HG02642 (cell line): Measurements from ENCODE around the gene DOCK11.
A peak's percentile ranks its signal among the peaks of the same experiment; 100 is the strongest.

Experiments
- ATAC-seq: cut with Tn5 transposase; IDR thresholded peaks from one replicate; pipeline ENCODE4 v1.9.1; 2021; ENCODE audit warnings: mild to moderate bottlenecking; ENCODE audit not compliant: unreplicated experiment, poor library complexity

Gene DOCK11

DNA sequence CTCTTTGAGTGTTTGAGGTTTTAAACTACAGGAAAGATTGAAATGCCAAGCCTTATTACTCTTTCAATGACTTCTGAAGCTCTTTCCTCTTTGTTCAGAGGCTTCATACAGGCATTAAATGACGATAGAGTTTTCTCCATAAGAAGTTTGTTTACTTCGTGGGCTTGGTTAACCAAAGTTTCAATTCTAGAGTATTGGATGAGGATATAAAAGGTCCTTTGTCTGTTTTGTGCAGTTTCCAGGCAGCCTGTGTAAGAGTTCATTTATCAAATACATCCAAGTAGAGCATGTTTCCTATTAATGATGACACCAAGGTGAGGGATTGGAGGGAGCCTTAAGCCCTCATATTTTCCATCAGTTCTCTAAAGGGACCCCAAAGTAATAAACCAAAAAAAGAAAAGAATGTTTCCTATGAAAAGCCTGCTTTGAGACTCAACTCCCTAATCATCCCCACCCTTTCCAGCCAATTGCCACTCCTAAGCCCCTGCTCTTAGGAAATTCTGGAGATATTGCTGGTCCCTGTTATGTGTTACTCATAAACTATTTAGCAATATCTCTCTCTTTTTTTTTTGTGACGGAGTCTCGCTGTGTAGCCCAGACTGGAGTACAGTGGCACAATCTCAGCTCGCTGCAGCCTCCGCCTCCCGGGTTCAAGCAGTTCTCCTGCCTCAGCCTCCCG is 125.6 kb downstream of the DOCK11 start:
- ATAC-seq = no peak

DNA sequence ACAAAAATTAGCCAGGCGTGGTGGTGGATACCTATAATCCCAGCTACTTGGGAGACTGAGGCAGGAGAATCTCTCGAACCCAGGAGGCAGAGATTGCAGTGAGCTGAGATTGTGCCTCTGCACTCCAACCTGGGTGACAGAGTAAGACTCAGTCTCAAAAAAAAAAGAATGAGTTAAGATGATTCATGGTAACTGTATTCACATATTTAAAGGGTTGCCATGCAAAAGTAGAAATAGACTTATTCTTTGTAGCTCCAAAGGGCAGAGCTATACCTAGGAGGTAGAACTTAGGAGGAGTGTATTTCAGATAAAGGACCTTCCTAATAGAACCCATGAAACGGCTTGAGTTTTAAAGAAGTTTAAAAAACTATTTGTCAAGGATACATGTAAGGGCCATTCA is 127.4 kb downstream of the DOCK11 start:
- ATAC-seq = no peak

DNA sequence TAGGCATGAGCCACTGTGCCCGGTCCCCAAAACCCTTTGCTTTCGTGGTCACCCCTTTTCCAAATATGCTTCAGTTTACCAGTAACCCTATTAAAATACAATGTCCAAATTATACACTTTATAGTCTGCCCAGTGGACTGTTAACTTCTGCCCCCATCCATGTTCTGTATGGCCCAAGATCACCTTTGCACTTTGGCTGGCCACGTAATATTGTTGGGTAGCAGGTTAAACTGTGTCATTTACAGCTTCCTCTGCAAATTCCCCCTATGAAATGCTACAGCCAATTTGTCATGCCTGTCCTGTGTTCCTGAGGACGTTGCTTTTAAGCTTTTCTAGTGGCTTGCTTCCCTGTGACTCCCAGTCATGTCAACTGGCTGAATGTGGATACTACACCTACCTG is 130.7 kb downstream of the DOCK11 start:
- ATAC-seq = no peak

DNA sequence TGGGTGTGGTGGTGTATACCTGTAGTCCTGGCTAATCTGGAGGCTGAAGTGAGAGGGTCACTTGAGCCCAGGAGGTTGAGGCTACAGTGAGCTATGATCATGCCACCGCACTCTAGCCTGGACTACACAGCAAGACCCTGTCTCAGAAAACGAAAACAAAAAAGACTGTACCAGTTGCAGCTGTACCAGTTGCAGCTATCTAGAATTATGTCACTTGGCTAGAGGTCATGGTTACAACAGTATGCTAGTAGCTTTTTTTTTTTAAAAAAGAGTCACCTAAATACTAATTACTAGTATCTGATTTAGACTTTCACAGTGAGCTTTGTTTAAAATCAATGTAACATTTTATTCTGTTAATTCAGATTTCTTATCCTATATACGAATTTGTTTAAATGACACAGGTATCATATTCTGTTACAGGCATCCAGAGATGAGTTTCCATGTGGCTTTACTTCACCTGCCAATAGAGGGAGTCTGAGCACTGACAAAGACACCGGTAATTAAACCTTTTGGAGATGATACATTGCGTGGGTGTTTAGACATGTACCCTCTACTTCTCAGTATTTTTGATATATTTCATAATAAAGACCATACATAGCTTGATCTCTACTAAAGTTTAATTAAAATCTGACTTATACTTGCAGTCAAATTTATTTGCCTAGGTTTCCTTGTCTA is 131.6 kb downstream of the DOCK11 start:
- ATAC-seq = no peak

DNA sequence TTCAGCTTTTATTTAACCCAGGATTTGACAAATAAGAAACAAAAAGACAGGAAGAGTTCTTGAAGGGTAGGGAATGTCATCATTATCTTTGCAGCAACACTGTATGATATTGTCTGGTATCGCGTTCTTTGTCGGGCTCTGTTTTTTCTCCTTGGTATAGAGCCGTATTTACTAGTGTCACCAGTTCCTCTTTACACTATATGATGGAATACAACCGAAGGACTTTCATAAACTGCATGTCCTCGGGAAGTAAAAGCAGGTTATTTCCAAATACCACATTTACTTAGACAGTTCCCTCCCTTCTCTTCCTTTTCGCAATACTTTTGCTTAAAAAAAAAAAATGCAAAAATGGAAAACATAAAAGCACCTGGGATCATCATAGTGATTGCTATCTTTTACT is 135.2 kb downstream of the DOCK11 start:
- ATAC-seq = no peak

DNA sequence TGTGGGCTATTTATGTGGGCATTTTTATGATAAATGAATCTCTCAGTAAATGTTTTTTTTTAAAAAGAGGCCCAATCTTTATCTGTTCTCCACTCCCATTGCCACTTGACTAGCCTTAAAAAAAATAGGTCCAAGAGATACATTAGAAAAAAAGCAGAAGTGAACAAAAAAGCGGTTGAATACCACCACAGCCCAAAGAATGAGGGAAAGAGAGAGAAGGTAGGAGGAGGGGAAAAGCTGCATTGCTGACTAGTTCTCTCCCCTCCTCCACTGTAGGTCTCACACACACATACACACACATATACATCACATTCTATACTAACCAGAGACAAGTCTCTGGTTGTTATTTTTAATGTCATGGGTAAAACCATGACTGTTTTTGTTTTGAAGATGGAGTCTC is 136.0 kb downstream of the DOCK11 start:
- peak; percentile 59 for ATAC-seq

DNA sequence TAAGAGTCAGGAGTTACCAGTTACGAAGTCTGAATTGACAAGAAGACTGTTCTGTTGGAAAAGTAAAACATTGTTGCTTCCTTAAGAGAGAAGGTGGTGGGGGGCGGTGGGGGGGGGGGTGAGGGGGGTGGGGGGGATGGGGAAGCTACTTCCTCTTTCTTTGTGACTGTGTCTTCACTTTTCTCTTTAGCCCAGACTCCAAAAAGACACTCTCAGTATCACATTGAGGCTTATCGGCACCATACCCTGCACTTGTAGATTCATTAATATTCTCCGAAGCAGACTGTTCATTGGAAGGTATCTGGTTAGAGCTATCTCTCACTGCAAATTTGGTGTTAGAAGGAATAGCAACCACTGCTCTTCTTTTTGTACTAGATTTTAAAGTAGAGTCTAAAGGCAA is 137.2 kb downstream of the DOCK11 start:
- ATAC-seq = no peak

DNA sequence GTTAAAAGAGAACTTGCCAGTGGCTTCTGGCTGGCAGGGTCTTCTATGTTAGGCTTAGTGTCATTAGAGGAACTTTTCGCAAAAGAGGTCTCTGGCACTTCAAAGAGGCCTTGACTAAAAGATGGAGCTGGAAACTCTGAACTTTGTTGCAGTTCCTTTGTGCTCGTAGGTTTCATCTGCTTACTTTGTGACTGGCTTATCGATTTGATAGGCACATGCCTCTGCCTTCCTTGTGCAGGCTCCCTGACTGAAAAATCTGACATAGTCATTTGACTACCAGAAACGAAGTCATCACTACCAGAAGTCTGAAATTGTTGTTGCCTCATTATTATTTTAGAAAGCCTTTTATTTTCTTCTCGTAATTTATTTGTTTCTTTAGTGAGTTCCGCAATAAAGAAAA is 137.9 kb downstream of the DOCK11 start:
- no peak for ATAC-seq

DNA sequence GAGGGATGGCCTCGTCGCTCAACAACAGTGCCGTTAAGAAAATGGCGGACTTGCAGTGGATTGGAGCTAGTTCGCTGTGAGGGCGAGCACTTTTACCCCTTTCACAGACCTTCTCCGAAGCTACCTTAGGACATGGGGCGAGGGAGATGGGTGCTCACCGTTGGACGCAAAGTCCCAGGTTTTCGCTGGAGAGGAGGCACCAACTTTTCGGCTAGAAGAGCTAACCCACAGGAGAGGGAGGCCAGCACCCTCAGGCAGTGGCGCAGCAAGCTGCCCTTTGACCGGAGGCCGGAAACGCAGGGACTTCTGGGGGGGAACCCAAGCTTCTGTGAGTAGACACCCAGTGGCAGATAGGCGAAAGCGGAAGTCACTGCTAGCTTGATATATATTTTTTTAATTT is 138.7 kb downstream of the DOCK11 start:
- no peak for ATAC-seq

DNA sequence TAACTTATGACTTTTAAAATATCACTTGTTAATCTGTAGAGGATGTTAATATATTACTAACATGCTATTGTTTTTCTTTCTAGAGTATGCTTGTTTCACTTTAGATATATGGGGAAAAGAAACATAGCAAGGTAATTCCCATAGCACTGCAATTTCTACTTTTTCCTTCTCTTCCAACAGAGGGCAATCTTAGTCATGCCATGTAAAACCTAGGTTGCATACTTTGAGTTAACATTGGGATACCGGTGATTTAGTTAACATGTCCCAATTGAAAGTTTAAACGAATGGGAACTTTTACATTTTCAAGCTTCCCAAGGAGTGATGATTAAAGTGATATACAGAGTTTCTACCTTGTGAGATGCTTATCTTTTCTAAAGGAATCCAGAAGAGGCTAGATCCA is 142.4 kb downstream of the DOCK11 start:
- no peak for ATAC-seq

DNA sequence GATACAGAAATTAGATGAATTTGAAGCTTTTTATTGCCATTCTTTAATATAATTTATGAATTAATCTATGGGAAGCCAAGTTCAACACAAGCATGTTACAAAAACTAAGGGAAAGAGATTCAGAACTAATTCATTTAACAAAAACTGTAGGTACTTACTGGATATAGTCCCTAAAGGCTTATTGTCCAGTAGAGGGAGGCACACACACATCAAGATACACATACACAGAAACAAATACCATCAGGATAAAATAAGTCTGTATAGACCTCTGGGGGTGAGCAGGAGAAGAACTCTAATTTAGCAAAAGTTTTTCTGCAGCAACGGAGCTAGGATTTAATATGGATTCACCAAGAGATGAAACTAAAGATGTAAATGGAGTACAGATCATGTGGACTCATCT is 148.8 kb downstream of the DOCK11 start:
- ATAC-seq = no peak

DNA sequence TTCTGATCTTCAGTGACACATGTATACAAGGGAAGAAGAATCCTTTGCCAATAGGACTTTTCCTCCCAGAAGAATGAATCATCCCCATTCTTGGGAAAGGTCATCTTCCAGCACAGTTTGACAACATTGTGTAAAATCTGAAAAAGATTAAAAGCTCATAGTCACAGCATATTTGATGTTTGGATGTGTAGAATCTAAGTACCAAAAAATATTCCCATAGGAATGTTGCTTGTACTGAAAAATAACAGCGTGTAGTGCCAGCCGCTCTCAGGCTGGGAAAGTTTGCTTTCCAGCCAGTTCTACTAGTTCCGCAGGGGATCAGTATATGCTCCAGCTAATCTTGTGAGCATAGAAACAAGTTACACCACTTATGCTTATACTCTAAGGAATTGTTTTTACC is 157.1 kb downstream of the DOCK11 start:
- ATAC-seq = no peak

DNA sequence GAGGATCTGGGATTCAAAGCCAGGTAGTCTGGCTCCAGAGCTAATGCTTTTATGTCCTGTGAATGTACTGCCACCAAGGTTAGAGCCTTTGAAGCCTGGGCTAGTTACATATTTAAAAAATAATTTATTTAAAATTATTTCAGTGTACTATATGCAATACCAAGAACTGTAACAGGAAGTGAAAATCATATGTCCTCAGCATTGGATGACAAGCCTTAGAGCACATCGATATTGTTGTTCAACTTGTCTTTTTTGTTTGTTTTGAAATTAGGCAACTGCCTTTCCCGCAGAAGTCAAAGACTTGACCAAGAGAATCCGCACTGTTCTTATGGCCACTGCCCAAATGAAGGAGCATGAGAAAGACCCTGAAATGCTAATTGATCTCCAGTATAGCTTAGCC is 158.7 kb downstream of the DOCK11 start:
- ATAC-seq = no peak

DNA sequence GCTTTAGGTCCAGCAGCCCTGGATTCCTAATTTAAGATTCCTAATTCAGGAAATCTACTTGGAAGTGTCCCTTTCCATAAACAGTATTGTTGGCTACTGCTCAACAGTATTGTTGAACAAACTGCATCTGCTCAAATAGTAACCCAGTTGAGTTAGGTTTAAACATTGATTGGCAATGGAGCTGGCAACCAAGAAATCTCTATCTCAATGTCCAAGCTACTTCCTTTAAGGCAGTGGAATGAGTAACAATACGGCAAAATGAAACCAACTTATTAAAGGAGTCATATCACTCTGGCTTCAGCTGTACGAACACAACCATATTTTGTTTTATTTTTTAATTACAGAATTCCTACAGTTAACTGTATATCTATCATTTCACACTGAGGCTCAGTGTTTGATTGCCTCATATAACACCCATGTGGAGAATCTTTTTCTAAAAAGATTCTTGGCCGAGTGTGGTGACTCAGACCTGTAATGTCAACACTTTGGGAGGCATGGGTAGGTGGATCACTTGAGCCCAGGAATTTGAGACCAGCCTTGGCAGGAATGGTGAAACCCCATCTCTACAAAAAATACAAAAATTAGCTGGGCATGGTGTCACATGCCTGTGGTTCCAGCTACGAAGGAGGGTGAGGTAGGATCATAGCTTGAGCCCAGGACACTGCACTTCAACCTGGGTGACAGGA is 160.1 kb downstream of the DOCK11 start:
- no peak for ATAC-seq

DNA sequence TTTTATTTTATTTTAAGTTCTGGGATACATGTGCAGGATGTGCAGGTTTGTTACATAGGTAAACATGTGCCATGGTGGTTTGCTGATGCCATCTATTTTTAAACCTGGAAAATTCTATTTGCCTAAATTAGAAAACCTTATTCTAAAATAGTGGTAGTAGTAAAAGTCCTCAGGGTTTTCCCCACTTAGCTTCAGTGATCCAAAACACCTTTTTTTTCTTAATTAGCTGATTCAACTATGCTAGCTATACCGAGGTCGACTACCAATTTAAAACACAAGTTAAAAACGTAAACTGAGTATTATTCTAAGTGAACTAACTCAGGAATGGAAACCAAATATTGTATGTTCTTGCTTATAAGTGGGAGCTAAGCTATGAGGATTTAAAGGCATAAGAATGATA is 161.8 kb downstream of the DOCK11 start:
- no peak for ATAC-seq

DNA sequence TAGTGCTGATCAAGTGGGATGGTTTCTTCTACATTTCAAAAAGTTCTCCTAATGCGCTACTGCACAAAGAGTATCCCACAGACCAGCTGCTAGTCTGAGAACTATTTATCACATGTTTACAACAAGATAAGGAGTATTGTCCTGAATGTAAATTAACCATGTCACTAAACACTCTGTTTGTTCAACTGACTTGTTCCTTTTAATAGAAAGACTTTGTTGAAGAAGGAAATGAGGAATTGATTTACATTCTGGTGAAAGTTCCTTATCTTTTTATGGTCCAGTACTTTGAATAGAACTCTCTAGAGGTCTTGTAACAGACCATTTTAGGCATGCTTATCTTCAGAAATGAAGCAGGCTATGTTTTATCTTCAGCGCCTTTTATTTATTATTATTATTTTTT is 164.5 kb downstream of the DOCK11 start:
- ATAC-seq = no peak

DNA sequence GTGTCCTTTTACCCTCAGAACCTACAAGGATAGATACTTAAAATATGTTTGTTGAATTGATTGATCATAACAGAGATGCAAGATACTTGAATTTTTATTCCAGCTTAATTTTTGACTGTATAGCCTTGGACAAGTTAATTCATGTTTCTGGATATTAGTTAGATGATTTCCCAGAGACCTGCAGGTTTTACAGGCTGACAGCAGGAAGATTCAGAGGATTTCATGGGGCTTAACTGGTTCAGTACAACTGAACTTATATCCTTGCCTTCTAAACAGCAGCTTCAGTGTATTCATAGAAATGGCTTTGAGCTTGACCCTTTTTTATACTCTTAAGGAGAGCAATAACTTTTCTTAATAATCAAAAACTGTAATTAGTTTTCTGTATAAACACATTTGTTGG is 169.6 kb downstream of the DOCK11 start:
- no peak for ATAC-seq

DNA sequence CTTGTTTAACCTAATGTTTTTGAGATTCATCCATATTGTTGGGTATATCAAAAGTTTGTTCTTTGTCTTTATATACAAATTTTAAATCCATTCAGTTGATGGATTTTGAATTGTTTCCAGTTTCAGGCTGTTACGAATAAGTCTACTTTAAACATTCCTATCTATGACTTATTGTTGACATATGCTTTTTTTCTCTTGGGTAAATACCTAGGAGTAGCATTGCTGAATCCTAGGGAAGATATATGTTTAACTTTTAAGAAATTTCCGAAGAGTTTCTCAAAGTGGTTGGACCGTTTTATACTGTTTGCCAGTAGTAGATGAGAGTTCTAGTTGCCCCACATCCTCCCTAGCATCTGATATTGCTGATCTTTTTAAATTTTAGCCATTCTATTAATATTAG is 170.9 kb downstream of the DOCK11 start:
- ATAC-seq = no peak

DNA sequence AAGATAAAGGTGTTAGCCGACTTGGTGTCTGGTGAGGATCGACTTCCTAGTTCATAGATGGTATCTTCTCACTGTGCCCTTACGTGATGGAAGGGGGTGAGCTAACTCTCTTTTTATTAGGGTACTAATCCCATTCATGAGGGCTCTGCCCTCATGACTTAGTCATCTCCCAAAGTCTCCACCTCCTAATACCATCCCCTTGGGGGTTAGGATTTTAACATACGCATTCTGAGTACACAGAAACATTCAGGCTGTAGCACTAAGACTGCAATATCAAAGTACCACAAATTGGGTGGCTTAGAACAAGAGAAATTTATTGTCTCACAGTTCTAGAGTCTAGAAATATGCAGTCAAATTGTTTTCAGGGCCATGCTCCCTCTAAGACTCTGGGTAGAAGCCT is 173.8 kb downstream of the DOCK11 start:
- no peak for ATAC-seq

DNA sequence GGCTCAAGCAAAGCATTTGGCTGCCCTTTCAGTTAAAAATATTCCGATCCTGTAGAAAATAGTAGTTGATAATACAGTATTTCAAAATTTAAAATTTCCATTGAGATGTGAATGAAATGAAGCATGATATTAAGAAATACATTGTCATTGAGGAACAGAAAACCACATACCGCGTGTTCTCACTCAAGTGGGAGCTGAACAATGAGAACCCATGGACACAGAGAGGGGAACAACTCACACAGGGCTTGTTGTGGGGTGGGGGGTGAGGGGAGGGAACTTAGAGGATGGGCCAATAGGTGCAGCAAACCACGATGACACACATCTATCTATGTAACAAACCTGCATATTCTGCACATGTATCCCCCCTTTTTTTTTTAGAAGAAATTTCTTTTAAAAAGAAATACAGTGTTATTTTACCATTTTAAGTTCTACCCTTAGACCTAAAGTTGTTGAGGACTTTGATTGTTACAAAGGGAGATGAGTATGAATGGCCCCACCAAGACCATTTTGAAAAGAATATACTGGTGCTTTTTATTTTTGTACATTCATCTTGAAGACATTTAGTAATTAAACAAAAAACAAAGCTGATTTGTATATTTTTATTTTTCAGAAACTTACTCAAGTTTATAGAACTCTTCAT is 179.8 kb downstream of the DOCK11 start:
- no peak for ATAC-seq

DNA sequence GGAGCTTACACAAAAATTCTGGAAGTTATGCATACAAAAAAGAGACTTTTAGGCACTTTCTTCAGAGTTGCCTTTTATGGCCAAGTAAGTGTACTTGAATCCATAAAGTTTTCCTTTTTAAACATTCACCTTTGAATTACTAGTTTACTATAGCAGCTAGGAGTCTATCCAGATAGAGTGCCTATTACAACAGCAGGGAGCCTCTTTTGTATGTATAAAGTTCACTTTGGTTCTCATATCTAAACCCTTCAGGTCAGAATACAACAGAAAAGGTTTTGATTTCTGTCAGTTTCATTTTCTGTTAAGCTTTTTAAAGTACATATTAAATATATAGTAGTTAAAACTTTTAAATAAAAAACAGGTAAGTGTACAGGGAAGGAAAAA is 180.3 kb downstream of the DOCK11 start:
- ATAC-seq = no peak
